Colon (tissue), 2 donors: ENCODE data around the gene CST7.

Source experiments
- FAIRE-seq: peaks from 2 replicates; lab custom pipeline; 2012; peaks lifted over from hg19 to GRCh38; lab: Jason Lieb, UNC
- donor health status: control.
- donor health status: control.

CST7 gene

DNA sequence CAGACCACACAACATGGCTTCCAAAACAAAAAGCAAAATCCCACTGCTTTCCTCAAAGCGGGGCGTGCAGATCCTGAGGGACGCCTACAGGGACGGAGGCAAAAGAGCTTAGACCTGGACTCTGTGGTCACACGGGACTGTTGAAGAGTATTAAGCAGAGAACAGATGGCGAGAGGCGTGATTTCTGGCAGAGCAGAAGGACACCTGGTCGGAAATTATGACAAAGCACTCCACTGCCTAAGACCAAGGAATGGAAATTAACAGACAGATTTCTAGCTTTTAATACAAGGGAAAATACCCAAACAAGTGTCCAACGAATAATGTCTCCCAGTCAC lies 15.4 kb downstream of the CST7 start:
- FAIRE-seq, result no peak

DNA sequence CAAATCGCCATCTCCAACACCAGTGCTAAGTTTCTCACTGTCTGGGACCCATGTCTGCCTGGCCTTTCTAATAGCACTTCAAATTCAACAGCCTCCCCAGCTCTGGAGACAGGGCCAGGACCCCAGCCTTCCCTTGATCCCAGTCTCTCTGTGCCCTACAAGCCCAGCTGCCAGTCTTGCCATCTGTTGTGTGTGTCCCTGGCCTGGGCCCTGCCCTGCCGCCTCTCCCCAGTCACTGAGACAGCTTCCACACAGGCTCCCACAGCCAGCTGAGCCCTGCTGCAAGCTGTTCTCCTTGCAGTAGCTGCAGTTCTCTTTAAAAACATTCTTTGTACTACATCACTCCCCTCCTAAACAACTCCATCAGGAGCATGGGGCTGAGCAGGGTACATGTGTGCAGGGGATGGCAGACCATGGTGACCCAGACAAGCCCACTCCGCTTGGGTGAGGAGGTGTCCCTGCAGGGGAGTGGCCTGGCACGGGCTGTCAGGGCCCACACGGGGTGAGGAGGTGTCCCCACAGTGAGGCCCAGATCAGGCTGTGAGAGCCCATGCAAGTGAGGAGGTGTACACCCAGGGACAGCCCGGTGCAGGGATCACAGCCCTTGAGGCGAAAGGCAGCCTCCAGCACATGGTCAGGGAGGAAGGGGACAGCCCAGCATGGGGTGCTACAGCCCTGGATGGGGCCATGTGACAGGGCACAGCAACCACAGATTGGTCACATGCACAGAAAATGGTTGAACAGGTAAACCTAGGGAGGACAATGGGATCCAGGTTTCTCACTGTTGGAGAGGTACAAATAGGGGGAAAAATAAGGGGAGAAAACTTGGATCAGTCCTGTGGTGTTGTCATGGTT lies 16.2 kb downstream of the CST7 start:
- no peak for FAIRE-seq

- no peak for FAIRE-seq
Observed at GRCh38 chr20:24966317-24967012, 17.4 kb downstream of the CST7 start.

DNA sequence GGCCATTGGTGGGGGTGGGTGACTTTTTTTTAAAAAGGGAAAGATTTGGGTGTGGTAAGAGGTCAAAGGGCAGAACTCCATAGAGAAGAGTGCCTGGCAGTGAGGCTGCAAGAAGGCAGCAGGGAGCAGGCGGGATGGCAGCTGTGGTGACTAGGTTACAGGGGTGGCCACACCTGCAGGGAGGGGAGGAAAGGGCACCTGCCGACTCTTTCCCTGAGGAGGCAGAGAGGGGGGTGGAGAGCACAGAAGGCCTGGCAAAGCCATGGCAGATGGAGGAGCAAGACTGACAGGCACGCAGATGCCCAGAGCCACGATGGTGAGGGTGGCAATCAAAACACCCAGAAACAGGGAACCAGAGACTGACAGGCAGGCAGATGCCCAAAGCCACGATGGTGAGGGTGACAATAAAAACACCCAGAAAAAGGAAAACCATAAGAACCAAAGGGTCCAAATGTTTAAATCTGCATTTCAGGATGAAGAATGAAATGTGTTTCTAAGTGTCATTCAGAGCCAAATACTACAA lies 19.3 kb downstream of the CST7 start:
- FAIRE-seq, result no peak

DNA sequence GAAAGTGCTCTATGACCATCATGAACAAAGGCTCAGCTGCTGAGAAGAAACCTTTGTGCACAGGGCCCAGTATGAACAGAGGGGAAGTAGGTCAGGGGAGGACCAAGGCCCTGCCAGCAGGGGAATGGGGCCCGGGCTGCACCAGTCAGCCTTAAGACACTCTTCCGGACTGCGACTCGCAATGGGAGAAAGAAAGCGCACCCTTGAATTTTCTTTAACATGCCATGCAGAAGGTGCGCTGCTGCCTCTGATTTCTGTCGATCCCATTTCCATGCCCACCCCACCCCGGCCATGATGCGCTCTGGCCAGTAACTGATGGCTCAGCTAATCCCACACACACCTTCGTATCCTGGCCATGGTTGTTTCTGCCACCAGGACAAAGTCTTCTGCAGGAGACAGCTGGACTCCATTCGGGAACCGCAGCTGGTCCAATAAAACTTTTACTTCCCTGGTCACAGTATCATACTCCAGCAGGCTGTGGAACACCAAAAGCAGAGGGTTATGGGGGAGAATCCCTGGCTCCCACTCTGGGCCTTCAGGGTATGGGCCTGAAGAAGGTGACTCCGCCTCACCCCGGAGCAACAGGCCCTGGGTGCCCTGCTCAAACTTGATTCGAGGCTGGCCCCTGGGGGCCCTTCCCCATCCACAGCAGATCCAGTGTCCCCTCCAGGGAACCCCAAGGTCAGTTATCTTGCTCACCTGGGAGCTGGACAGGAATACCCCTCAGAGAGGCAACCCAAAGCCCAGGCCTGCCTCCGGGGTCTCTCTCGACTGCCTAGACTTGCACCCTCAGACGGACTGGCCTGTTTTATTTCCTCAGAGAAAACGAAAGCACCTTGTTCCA lies 20.3 kb downstream of the CST7 start:
- FAIRE-seq, result no peak

GRCh38 chr20:24970030-24970553 lies 21.0 kb downstream of the CST7 start:
- no peak for FAIRE-seq

- FAIRE-seq, result no peak
Observed at GRCh38 chr20:24970754-24971153, 21.7 kb downstream of the CST7 start.

DNA sequence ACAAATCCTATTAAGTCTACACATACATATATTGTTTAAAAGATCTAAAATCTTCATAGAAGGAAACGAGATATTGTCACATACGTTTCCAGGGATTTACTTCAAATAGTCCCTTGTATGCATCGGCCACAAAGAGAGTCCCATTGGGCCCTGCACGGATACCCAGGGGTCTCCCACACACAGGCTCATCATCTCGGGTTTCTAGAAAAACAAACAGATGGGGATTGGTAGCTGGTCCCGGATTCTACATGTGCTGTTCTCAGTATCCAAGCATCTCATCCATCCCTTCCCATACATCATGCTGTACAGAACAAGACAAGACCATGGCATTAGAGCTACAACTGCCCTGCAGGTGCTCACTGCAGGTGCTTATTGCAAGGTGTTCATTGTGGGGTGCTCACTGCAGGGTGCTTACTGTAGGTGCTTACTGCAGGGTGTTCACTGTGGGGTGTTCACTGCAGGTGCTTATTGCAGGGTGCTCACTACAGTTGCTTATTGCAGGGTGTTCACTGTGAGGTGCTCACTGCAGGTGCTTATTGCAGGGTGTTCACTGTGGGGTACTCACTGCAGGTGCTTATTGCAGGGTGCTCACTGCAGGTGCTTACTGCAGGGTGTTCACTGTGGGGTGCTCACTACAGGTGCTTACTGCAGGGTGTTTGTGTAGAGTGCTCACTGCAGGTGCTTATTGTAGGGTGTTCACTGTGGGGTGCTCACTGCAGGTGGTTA lies 22.5 kb downstream of the CST7 start:
- FAIRE-seq, result no peak

- no peak for FAIRE-seq
Observed at GRCh38 chr20:24972341-24972740, 23.3 kb downstream of the CST7 start.

DNA sequence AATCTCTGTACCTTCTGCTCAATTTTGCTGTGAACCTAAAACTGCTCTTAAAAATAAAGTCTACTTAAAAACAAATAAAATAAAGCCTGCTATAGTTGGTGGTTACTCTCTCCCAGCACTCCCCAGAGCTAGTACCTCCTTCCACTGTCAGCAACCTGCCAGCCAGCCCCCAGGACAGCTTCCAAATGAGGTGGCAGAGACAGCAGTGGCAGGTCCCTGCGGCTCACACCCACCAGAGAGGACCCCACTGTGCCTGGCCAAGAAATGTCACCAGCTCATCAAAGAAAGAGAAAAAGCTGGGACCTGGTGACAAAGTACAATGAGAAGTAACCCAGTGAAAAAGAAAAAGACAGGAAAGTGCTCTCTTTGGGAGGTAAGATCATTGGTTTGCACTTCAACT lies 28.3 kb downstream of the CST7 start:
- FAIRE-seq, result no peak

DNA sequence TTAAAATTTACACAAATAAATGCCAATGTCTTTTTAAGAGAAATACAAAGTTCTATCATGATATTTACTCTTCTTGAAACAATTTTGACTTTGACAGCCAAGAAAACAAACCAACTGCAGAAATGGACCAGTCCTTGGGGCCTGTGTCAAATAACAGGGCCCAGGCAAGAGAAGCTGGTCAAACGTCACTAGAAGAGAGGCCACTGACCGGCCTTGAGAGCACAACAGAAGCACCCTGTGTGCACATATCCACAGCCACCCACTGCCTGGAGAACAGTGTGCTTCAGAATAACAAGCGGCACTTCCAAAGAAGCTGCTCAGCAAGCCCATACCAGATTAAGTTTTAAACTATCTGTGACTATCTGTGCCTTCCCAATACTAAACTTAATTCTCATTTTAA lies 28.7 kb downstream of the CST7 start:
- FAIRE-seq, result no peak

- no peak for FAIRE-seq
Observed at GRCh38 chr20:24978513-24978912, 29.4 kb downstream of the CST7 start.

DNA sequence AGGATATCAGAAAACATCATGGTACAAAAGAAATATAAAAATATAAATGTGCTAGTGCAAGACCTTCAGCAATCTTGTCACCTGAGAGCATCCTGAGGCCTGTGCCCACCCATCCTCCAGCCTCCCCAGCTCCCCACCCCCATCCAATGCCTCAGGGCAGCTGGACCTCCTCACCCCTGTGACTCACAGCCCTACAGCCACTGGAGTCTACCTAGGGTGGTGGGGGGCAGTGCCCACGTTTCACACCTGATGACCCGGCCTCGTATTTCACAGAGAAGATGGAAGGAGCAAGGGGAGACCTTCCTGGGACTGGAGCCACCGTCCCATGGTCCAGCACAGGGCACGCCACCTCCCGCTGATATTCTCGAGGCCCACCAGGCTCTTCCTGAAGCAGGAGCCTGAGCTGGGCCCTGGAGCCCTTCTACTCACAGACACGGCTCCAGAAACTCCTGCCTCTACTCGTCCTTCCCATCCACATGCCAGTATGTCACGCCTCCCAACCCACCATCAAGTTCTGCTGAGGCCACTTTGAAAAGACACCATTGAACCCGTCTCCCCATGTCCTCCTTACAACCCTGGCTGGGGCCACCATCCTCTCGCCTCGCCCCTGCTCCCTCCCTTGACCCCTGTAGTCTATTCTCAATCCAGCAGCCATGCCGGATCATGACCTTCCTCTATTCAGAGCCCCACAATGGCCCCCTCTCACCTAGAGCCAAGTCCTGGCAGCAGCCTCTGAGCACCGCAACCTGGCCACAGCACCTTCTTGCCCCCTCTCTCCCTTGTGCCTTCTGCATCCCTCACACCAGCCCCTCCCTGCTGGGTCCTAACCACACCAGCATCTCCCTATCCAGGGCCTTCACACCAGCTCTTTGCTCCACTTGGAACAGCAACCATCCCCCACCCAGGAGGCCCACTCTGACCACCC lies 30.2 kb downstream of the CST7 start:
- FAIRE-seq, result no peak

DNA sequence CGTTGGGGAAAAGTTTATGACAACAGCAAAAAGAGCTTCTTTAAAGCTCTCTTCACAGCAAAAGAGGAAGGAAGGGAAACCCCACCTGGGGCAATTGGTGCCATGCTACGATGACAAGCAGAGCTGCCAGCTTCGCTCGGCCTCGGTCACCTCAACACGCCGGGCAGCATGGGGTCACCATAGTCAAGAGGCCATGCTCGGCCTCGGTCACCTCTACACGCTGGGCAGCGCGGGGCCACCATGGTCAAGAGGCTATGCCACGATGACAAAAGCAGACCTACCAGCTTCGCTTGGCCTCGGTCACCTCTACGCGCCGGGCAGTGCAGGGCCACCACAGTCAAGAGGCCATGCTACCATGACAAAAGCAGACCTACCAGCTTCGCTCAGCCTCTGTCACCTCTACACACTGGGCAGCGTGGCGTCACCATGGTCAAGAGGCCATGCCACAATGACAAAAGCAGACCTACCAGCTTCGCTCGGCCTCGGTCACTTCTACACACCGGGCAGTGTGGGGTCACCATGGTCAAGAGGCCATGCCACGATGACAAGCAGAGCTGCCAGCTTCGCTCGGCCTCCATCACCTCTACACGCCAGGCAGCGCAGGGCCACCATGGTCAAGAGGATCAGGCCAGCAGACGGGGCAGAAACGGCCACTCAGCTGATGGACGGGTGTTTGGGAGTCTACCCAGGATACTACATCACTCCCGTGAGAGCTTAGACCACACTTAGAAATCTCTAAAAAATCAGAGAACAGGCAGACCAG lies 31.4 kb downstream of the CST7 start:
- FAIRE-seq, result no peak

- no peak for FAIRE-seq
Observed at GRCh38 chr20:24981282-24981681, 32.2 kb downstream of the CST7 start.

GRCh38 chr20:24981790-24982189 lies 32.7 kb downstream of the CST7 start:
- FAIRE-seq, result no peak

GRCh38 chr20:24983896-24984295 lies 34.8 kb downstream of the CST7 start:
- no peak for FAIRE-seq

GRCh38 chr20:24984961-24985640 lies 36.0 kb downstream of the CST7 start:
- FAIRE-seq, result no peak

DNA sequence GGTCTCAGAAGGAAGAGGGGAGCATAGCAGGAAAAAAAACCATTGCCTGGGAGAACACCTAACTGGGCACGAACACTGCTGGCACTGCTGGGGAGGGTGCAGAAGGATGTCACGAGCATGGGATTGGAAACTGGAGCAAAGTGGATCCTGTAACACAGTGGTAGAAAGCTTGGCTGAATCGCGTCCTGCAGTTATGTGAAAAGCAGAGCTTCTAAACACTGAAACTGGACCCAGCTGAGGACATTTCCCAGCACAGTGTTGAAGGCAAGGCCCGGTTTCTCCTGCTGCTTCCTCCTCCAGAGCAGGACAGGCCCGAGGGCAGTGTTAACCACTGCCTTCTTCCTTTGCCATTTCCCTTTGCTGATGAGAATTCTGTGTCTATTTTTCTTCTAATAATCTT lies 36.7 kb downstream of the CST7 start:
- no peak for FAIRE-seq
